ENCODE data around the gene AGXT. TPM values are rescaled to one million over a fixed set of nuclear protein-coding genes. Genes with fewer than 3 reads are reported as not detected.

Gene AGXT
- total RNA-seq, 1 experiment from 2014 or later, result not detected

GRCh38 chr2:240858321-240858720 is 10.3 kb upstream of the AGXT start:
- no peak overlapping the region for H3K4me2 ChIP-seq (ENCODE audit: low read depth, low read length, poor library complexity, severe bottlenecking)
- no peaks in the 10 kb centered on the region for H3K9me3 ChIP-seq (ENCODE audit: low read length)
- H3K4me3 ChIP-seq (ENCODE audit: low read length), result no peak overlapping the region
- no peak overlapping the region for H3K9ac ChIP-seq (ENCODE audit: low read length)
- H3K9me2 ChIP-seq (replicated peaks; ENCODE audit: insufficient read depth, low read length), result no peaks in the 10 kb centered on the region
- no peaks in the 10 kb centered on the region for H4K20me1 ChIP-seq (ENCODE audit: insufficient read depth, low read depth, low read length)
- no peak for DNase-seq
- no peak overlapping the region for H3K27ac ChIP-seq (ENCODE audit: low read length)
- H3K79me2 ChIP-seq (ENCODE audit: low read length), result no peaks in the 10 kb centered on the region
- H3K27me3 ChIP-seq (ENCODE audit: low read length), result no peaks in the 10 kb centered on the region
- no peak overlapping the region for H2AFZ ChIP-seq (ENCODE audit: low read length)
- H3K4me1 ChIP-seq (ENCODE audit: low read length), result no peaks in the 10 kb centered on the region
- H3K36me3 ChIP-seq (ENCODE audit: insufficient read depth, low read length), result no peaks in the 10 kb centered on the region

GRCh38 chr2:240858871-240859270 is 9.8 kb upstream of the AGXT start:
- Histone ChIP-seq H3K36me3 (ENCODE audit: insufficient read depth, low read length) (no peaks in the 10 kb centered on the region), H3K4me1 (ENCODE audit: low read length) (no peaks in the 10 kb centered on the region), H3K79me2 (ENCODE audit: low read length) (no peaks in the 10 kb centered on the region), H3K9me2 (replicated peaks; ENCODE audit: insufficient read depth, low read length) (no peaks in the 10 kb centered on the region), H3K9me3 (ENCODE audit: low read length) (no peaks in the 10 kb centered on the region), H3K27me3 (ENCODE audit: low read length) (no peaks in the 10 kb centered on the region), H2AFZ (ENCODE audit: low read length) (no peak overlapping the region), H3K4me3 (ENCODE audit: low read length) (no peak overlapping the region), H4K20me1 (ENCODE audit: insufficient read depth, low read depth, low read length) (no peaks in the 10 kb centered on the region), H3K4me2 (ENCODE audit: low read depth, low read length, poor library complexity, severe bottlenecking) (no peak overlapping the region), H3K27ac (ENCODE audit: low read length) (no peak overlapping the region), H3K9ac (ENCODE audit: low read length) (no peak overlapping the region)
- DNase-seq, result no peak

DNA sequence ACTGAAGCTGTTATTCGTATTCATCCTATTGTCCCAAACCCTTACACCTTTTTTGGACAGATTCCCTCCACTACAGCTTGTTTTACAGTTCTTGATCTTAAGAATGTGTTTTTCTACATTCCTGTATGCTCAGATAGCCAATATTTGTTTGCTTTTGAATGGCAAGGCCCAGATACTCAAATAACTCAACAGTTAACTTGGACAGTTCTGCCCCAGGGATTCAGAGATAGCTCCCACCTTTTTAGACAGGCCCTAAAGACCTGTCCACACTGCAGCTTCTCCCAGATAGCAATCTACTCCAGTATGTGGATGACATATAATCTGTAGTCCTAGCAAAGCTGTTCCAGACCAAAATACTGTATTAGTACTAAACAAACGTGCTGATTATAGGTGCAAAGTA is 7.1 kb upstream of the AGXT start:
- H3K4me1 ChIP-seq (ENCODE audit: low read length), result no peaks in the 10 kb centered on the region
- H3K9me3 ChIP-seq (ENCODE audit: low read length), result no peaks in the 10 kb centered on the region
- no peak overlapping the region for H3K4me3 ChIP-seq (ENCODE audit: low read length)
- H3K79me2 ChIP-seq (ENCODE audit: low read length), result no peaks in the 10 kb centered on the region
- H3K9ac ChIP-seq (ENCODE audit: low read length), result no peak overlapping the region
- DNase-seq, result no peak
- H3K4me2 ChIP-seq (ENCODE audit: low read depth, low read length, poor library complexity, severe bottlenecking), result no peak overlapping the region
- H3K27me3 ChIP-seq (ENCODE audit: low read length), result no peaks in the 10 kb centered on the region
- no peak overlapping the region for H3K27ac ChIP-seq (ENCODE audit: low read length)
- no peaks in the 10 kb centered on the region for H3K36me3 ChIP-seq (ENCODE audit: insufficient read depth, low read length)
- no peaks in the 10 kb centered on the region for H4K20me1 ChIP-seq (ENCODE audit: insufficient read depth, low read depth, low read length)
- H2AFZ ChIP-seq (ENCODE audit: low read length), result no peak overlapping the region
- H3K9me2 ChIP-seq (replicated peaks; ENCODE audit: insufficient read depth, low read length), result no peaks in the 10 kb centered on the region

DNA sequence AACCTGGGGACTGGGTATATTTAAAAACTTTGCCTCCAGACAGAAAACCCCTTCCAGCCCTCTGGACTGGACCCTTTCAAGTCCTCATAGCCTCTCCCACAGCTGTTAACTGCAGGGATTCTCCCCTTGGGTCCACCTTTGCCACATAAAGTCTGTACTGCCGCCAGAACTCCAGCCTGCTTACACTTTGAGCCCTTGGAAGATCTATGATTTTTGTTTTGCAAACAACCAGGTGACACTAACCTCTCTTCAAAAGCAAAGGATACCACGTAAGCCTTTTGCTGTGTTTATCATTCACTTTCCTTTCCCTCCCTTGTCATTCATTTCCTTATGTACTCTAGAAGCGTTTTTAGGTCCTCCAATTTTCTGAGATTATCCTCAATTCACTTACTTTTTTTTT is 4.1 kb upstream of the AGXT start:
- Histone ChIP-seq H3K4me1 (ENCODE audit: low read length) (no peaks in the 10 kb centered on the region), H3K27ac (ENCODE audit: low read length) (no peak overlapping the region), H3K9me2 (replicated peaks; ENCODE audit: insufficient read depth, low read length) (no peaks in the 10 kb centered on the region), H3K4me2 (ENCODE audit: low read depth, low read length, poor library complexity, severe bottlenecking) (no peak overlapping the region), H3K27me3 (ENCODE audit: low read length) (no peaks in the 10 kb centered on the region), H2AFZ (ENCODE audit: low read length) (no peak overlapping the region), H3K4me3 (ENCODE audit: low read length) (no peak overlapping the region), H3K36me3 (ENCODE audit: insufficient read depth, low read length) (no peaks in the 10 kb centered on the region), H4K20me1 (ENCODE audit: insufficient read depth, low read depth, low read length) (no peaks in the 10 kb centered on the region), H3K9ac (ENCODE audit: low read length) (no peak overlapping the region), H3K9me3 (ENCODE audit: low read length) (no peaks in the 10 kb centered on the region), H3K79me2 (ENCODE audit: low read length) (no peaks in the 10 kb centered on the region)
- no peak for DNase-seq

DNA sequence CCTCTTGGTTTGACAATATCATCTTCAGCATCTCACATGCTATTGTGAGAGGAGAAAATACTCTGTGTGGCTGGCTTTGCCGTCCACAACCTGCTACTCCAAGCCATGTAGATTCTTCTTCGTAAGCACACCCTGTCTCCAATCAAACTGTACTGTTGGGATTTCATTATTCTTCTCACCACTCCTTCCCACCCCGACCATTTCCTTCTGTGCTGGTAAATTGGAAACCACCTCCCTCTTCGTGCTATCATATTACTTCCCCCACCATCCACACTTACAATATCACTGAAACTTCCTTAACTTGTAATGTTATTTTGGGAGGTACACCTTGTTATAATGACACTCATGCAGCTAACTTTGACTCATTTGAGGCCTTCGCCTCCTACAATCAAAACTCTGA is 3.2 kb upstream of the AGXT start:
- no peak for DNase-seq

GRCh38 chr2:240869109-240869955 is 708 bp downstream of the AGXT start:
- H3K36me3 ChIP-seq (ENCODE audit: insufficient read depth, low read length), result no peaks in the 10 kb centered on the region
- no peak overlapping the region for H3K4me2 ChIP-seq (ENCODE audit: low read depth, low read length, poor library complexity, severe bottlenecking)
- H4K20me1 ChIP-seq (ENCODE audit: insufficient read depth, low read depth, low read length), result peaks cover 4% of the 10 kb centered on the region; the same call in 1 of the 2 replicates
- no peak overlapping the region for H2AFZ ChIP-seq (ENCODE audit: low read length)
- H3K4me1 ChIP-seq (ENCODE audit: low read length), result peaks cover 3% of the 10 kb centered on the region
- H3K9ac ChIP-seq (ENCODE audit: low read length), result no peak overlapping the region
- H3K27me3 ChIP-seq (ENCODE audit: low read length), result no peaks in the 10 kb centered on the region
- H3K9me3 ChIP-seq (ENCODE audit: low read length), result no peaks in the 10 kb centered on the region
- no peak for DNase-seq
- H3K4me3 ChIP-seq (ENCODE audit: low read length), result no peak overlapping the region
- no peaks in the 10 kb centered on the region for H3K79me2 ChIP-seq (ENCODE audit: low read length)
- H3K27ac ChIP-seq (ENCODE audit: low read length), result no peak overlapping the region
- no peaks in the 10 kb centered on the region for H3K9me2 ChIP-seq (replicated peaks; ENCODE audit: insufficient read depth, low read length)

More for the DNA sequence above, 3.2 kb upstream of the AGXT start:
- Histone ChIP-seq H3K4me3 (ENCODE audit: low read length) (no peak overlapping the region), H3K27ac (ENCODE audit: low read length) (no peak overlapping the region), H3K4me2 (ENCODE audit: low read depth, low read length, poor library complexity, severe bottlenecking) (no peak overlapping the region), H3K9ac (ENCODE audit: low read length) (no peak overlapping the region), H3K9me3 (ENCODE audit: low read length) (no peaks in the 10 kb centered on the region), H4K20me1 (ENCODE audit: insufficient read depth, low read depth, low read length) (no peaks in the 10 kb centered on the region), H3K36me3 (ENCODE audit: insufficient read depth, low read length) (no peaks in the 10 kb centered on the region), H3K27me3 (ENCODE audit: low read length) (no peaks in the 10 kb centered on the region), H3K9me2 (replicated peaks; ENCODE audit: insufficient read depth, low read length) (no peaks in the 10 kb centered on the region), H2AFZ (ENCODE audit: low read length) (no peak overlapping the region), H3K4me1 (ENCODE audit: low read length) (no peaks in the 10 kb centered on the region), H3K79me2 (ENCODE audit: low read length) (no peaks in the 10 kb centered on the region)

- DNase-seq, result no peak
- Histone ChIP-seq H3K27me3 (ENCODE audit: low read length) (no peaks in the 10 kb centered on the region), H3K4me3 (ENCODE audit: low read length) (no peak overlapping the region), H3K4me1 (ENCODE audit: low read length) (peaks cover 3% of the 10 kb centered on the region), H3K9me2 (replicated peaks; ENCODE audit: insufficient read depth, low read length) (no peaks in the 10 kb centered on the region), H4K20me1 (ENCODE audit: insufficient read depth, low read depth, low read length) (peaks cover 4% of the 10 kb centered on the region; the same call in 1 of the 2 replicates), H3K36me3 (ENCODE audit: insufficient read depth, low read length) (no peaks in the 10 kb centered on the region), H3K27ac (ENCODE audit: low read length) (no peak overlapping the region), H3K9ac (ENCODE audit: low read length) (no peak overlapping the region), H2AFZ (ENCODE audit: low read length) (no peak overlapping the region), H3K79me2 (ENCODE audit: low read length) (no peaks in the 10 kb centered on the region), H3K4me2 (ENCODE audit: low read depth, low read length, poor library complexity, severe bottlenecking) (no peak overlapping the region), H3K9me3 (ENCODE audit: low read length) (no peaks in the 10 kb centered on the region)
Measured at GRCh38 chr2:240869956-240870875, 1.6 kb downstream of the AGXT start.

All from Karpas-422 (cell line).